Stomach (tissue), 9 donors: Measurements from ENCODE around the gene DYSF. TPM values are rescaled to one million over a fixed set of nuclear protein-coding genes. Genes with fewer than 3 reads are reported as not detected.
A peak's percentile ranks its signal among the peaks of the same experiment; 100 is the strongest.

Source experiments
- DNase-seq, 2 donors: peaks; one replicate each; pipeline versions ENCODE4 v3.0.0 to v3.0.0-alpha.2; 2013 to 2019
- H3K27ac ChIP-seq, 5 donors: fragments of 200-600 bp in 4 of 5; sonication (generic) in 4 of 5; one replicate each; pipeline ENCODE4 v1.5.1; 2013 to 2019; ENCODE audit warnings: mild to moderate bottlenecking in 1 of 5, moderate library complexity in 1 of 5
- H3K27me3 ChIP-seq, 3 donors: fragments of 200-600 bp; sonication (generic); one replicate each; pipeline ENCODE4 v1.5.1; 2017 to 2019; ENCODE audit warnings: mixed run types in 1 of 3
- H3K36me3 ChIP-seq, 4 donors: fragments of 200-600 bp; sonication (generic); 1 replicate in 3 of 4; 2 replicates in 1 of 4; pipeline ENCODE4 v1.5.1; 2016 to 2019
- H3K4me1 ChIP-seq, 4 donors: fragments of 200-600 bp; sonication (generic); one replicate each; pipeline ENCODE4 v1.5.1; 2016 to 2019
- H3K4me3 ChIP-seq, 4 donors: fragments of 200-600 bp; sonication (generic) in 3 of 4; one replicate each; pipeline ENCODE4 v1.5.1; 2016 to 2019; ENCODE audit warnings: mild to moderate bottlenecking in 1 of 4
- H3K9me3 ChIP-seq, 4 donors: fragments of 200-600 bp; sonication (generic); one replicate each; pipeline ENCODE4 v1.5.1; 2016 to 2019
- EP300 ChIP-seq: sonication (generic); formaldehyde crosslinking; IDR thresholded peaks from one replicate; pipeline ENCODE4 v1.6.1; 2017; ENCODE audit warnings: antibody characterized with exemption
- POLR2A ChIP-seq, 4 donors: fragments of 450-650 bp; IDR thresholded peaks; one replicate each; pipeline ENCODE4 v1.6.1; 2016; ENCODE audit warnings: antibody characterized with exemption in 4 of 4, control low read depth in 2 of 4, mild to moderate bottlenecking in 1 of 4, moderate library complexity in 1 of 4
- POLR2AphosphoS5 ChIP-seq, 3 donors: sonication (generic); formaldehyde crosslinking; IDR thresholded peaks; one replicate each; pipeline ENCODE4 v1.6.1; 2016; ENCODE audit warnings: antibody characterized with exemption in 3 of 3
- WGBS, 5 donors: extraction: QIAGEN DNeasy Blood & Tissue Kit in 3 of 5; methylation state at CpG; one replicate each; pipeline versions ENCODE4 v1.1.5 to v1.1.7; 2013 to 2018; 5-methylcytosine and 5-hydroxymethylcytosine counted together
- intact Hi-C: fragments of 100-400 bp; cut with DNase I; formaldehyde crosslinking; loops from one replicate; pipeline ENCODE4 v1.15.1; 2023; ENCODE audit warnings: low total_unique reads
- polyA plus RNA-seq, 3 donors: library from polyadenylated mRNA; stranded (reverse); fragments of 200-250 nt; gene quantifications; one replicate each; pipeline ENCODE4 v1.2.3, GENCODE V29; 2013
- total RNA-seq, 5 donors: library from RNA; depleted of rRNA; stranded (reverse); fragments of >200 nt; gene quantifications; one replicate each; pipeline versions ENCODE4 v1.1.0 to v1.2.3, GENCODE V29; 2014 to 2016
- TF ChIP-seq, protein P1 (sequence below), 7 experiments: fragments of 450-650 bp in 4 of 7; fragments of 200-600 bp in 3 of 7; sonication (generic) in 3 of 7; IDR thresholded peaks; one replicate each; pipeline ENCODE4 v1.5.1; 2016 to 2019; ENCODE audit warnings: antibody characterized with exemption in 7 of 7, control low read depth in 2 of 7, mild to moderate bottlenecking in 1 of 7
- donor health status: healthy with polysubstance abuse.
- donor health status: Bipolar disorder and iron deficiency.
- donor health status: healthy.

Gene DYSF
- total and polyA plus RNA-seq, 8 donors = 2.1 to 13.4 (median 6.1) TPM

DNA sequence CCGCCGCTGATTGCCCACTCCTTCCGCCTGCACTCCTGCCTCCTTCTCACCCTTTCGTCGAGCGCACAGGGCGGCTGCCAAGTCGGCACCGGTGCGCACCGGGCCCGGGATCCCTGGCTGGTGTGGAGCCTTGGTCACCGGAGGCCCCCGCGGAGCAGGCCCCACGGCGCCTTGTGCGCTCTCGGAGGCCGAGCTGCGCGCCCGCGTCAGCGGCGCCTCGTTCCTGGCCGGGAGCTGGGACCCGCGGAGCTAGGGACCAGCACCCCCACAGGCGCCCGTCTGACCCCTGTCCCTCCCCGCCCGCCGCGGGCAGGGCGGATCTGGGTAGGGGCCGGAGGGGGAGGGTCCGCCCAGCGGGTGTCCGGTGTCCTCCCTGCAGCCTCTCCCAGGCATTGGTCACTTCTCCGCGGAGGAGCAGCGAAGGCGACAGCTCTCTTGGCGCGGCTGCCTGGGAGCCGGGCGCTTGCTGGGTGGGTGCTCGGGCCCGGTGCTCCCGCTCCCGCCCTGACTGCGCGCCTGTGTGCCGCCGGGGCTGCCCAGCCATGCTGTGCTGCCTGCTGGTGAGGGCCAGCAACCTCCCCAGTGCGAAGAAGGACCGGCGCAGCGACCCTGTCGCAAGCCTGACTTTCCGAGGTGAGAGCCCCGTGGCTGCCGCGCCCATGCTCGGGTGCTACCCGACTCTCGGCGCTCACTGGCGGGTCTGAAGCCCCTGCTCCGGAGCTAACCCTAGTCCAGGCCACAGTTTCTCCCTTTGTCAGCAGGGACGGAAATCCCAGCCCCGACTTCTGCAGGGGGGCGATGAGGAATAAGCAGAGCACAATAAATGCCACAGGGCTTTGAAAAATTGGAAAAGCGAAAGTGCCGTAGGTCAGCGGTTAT is 13.2 kb downstream of the DYSF start:
- TF ChIP-seq EP300 = no peak
- TF ChIP-seq POLR2AphosphoS5 (IDR thresholded peaks at IDR 0.05) = no peak
- no peak for TF ChIP-seq POLR2A (IDR thresholded peaks at IDR 0.05)
- TF ChIP-seq, protein P1, sequence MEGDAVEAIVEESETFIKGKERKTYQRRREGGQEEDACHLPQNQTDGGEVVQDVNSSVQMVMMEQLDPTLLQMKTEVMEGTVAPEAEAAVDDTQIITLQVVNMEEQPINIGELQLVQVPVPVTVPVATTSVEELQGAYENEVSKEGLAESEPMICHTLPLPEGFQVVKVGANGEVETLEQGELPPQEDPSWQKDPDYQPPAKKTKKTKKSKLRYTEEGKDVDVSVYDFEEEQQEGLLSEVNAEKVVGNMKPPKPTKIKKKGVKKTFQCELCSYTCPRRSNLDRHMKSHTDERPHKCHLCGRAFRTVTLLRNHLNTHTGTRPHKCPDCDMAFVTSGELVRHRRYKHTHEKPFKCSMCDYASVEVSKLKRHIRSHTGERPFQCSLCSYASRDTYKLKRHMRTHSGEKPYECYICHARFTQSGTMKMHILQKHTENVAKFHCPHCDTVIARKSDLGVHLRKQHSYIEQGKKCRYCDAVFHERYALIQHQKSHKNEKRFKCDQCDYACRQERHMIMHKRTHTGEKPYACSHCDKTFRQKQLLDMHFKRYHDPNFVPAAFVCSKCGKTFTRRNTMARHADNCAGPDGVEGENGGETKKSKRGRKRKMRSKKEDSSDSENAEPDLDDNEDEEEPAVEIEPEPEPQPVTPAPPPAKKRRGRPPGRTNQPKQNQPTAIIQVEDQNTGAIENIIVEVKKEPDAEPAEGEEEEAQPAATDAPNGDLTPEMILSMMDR (IDR thresholded peaks at IDR 0.05) = no peak
- peak overlapping the region; percentile 60 to 85 (median 74) for H3K4me3 ChIP-seq
- H3K27me3 ChIP-seq = peaks cover 0 to 63% (median 56%) of the 10 kb centered on the region in 3 donors
- intact Hi-C loops = no loop called here
- peak in 1 of 2 donors; percentile 59 for DNase-seq
- WGBS, 5 donors = 0 to 2% (median 1%) methylated on average over 35 to 78 of the region's 78 CpGs
- H3K9me3 ChIP-seq = no peaks in the 10 kb centered on the region
- H3K36me3 ChIP-seq = no peaks in the 10 kb centered on the region
- peak overlapping the region; percentile 44 to 62 (median 51) for H3K27ac ChIP-seq
- peaks cover 0 to 30% (median 18%) of the 10 kb centered on the region in 4 donors for H3K4me1 ChIP-seq

DNA sequence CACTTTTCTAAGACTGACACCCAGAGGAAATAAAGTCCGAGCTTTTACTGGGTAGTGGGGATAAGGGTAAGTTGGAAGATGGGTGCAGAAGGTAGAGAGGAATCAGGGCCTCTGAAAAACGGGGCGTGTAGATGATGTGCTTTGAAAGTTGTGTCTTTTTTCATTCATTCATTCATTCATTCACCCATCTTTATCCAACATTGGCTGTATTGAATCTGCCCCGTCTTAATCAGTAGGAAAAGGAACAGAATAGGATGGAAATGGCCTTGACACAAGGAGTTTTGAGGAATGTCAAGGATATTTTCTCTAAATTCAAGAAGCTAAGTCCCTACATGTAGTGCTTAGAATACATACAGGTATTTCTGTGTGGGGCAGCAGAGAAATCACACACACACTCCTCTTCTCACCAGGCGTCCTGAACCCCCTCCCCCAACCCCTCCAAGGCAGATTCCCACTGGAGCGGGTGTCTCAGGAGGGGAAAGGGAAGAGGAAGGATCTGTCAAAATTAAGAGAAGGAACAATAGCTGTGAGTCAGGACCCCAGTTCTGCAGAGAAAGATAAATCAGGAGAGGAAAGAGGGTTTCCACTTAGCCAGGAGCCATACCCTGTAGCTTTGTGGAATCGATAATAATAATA is 13.9 kb downstream of the DYSF start:
- no peak for DNase-seq
- no peaks in the 10 kb centered on the region for H3K36me3 ChIP-seq
- no peaks in the 10 kb centered on the region for H3K9me3 ChIP-seq
- WGBS, 5 donors = 18 to 24% (median 20%) methylated on average over 7 of the region's 7 CpGs
- peaks cover 0 to 30% (median 18%) of the 10 kb centered on the region in 4 donors for H3K4me1 ChIP-seq
- TF ChIP-seq EP300 (no peak), POLR2AphosphoS5 (IDR thresholded peaks at IDR 0.05) (no peak), POLR2A (IDR thresholded peaks at IDR 0.05) (no peak)
- TF ChIP-seq, protein P1 (IDR thresholded peaks at IDR 0.05) = no peak
- peaks cover 0 to 63% (median 56%) of the 10 kb centered on the region in 3 donors for H3K27me3 ChIP-seq
- intact Hi-C loops = no loop called here
- peak overlapping the region; percentile 60 to 85 (median 74) for H3K4me3 ChIP-seq
- peak overlapping the region in 3 of 5 donors; percentile 49 to 62 (median 51) for H3K27ac ChIP-seq

DNA sequence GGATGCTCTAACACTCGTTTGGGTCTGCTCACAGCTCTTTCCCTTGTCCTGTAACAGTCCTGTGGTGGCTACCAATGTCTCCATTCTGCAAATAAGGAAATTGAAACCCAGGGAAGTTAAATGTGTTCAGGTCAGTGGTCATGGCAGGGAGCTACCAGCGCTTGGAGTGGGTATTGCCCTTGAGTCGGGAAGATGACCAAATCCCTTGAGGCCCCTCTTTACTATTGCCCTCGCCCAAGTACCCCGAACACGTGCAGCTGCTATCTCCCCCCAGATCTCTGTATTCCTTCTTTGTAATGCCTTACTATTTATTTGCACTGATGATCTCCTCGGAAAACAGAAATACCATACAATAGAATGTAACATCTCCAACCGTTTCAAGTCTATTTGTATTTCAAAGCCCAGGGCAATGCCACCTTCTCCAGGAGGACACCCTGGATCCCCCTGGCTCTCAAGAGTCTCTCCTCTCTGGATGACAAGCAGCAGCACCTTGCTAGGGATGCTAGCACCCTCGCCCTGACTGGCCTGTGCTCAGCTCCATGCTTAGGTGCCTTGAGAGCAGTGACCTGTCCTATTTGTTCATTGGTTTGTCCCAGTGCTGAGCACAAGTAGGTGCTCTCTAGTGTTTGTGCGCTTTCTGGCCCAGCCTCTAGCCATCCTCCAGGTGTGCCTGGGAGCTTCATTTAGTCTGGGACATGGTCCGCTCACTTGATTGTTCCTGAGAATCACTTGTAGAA is 15.1 kb downstream of the DYSF start:
- TF ChIP-seq EP300 (no peak), POLR2A (IDR thresholded peaks at IDR 0.05) (no peak), POLR2AphosphoS5 (IDR thresholded peaks at IDR 0.05) (no peak)
- TF ChIP-seq, protein P1 (IDR thresholded peaks at IDR 0.05) = no peak
- H3K27me3 ChIP-seq = peaks cover 0 to 57% (median 51%) of the 10 kb centered on the region in 3 donors
- no peak overlapping the region for H3K27ac ChIP-seq
- H3K9me3 ChIP-seq = no peaks in the 10 kb centered on the region
- no peak overlapping the region for H3K4me3 ChIP-seq
- intact Hi-C loops = no loop called here
- DNase-seq = no peak
- no peaks in the 10 kb centered on the region for H3K36me3 ChIP-seq
- WGBS, 5 donors = 61 to 68% (median 66%) methylated on average over 11 of the region's 11 CpGs
- peaks cover 0 to 30% (median 18%) of the 10 kb centered on the region in 4 donors for H3K4me1 ChIP-seq
